H9 (cell line): Measurements from ENCODE around the gene PCNX2. TPM values are rescaled to one million over a fixed set of nuclear protein-coding genes. Genes with fewer than 3 reads are reported as not detected.

Experiments
- DNase-seq: peaks from one replicate; pipeline ENCODE4 v3.0.0-alpha.2; 2017
- H2AFZ ChIP-seq: one replicate; pipeline ENCODE4 v1.6.1; 2013; ENCODE audit warnings: mild to moderate bottlenecking, low read length, control low read depth, moderate library complexity
- H2AK5ac ChIP-seq: 2 replicates; pipeline ENCODE4 v1.6.1; 2013; ENCODE audit warnings: low read length, control low read depth, mixed read lengths; ENCODE audit not compliant: insufficient read length
- H2BK120ac ChIP-seq: one replicate; pipeline ENCODE4 v1.6.1; 2013; ENCODE audit warnings: low read depth, mild to moderate bottlenecking, low read length, control low read depth, inconsistent platforms; ENCODE audit not compliant: poor library complexity, severe bottlenecking
- H2BK12ac ChIP-seq: 2 replicates; pipeline ENCODE4 v1.6.1; 2013; ENCODE audit warnings: low read length, control low read depth, mixed read lengths, low read depth; ENCODE audit not compliant: insufficient read length
- H2BK15ac ChIP-seq: 2 replicates; pipeline ENCODE4 v1.6.1; 2013; ENCODE audit warnings: low read depth, low read length, control low read depth
- H2BK20ac ChIP-seq: one replicate; pipeline ENCODE4 v1.6.1; 2013; ENCODE audit warnings: low read depth, mild to moderate bottlenecking, low read length, control low read depth, inconsistent platforms; ENCODE audit not compliant: poor library complexity, severe bottlenecking
- H2BK5ac ChIP-seq: 2 replicates; pipeline ENCODE4 v1.6.1; 2013; ENCODE audit warnings: low read length, control low read depth, mixed read lengths; ENCODE audit not compliant: insufficient read length
- H3K14ac ChIP-seq: 2 replicates; pipeline ENCODE4 v1.6.1; 2013; ENCODE audit warnings: low read length, control low read depth; ENCODE audit not compliant: insufficient read depth
- H3K18ac ChIP-seq: 2 replicates; pipeline ENCODE4 v1.6.1; 2013; ENCODE audit warnings: low read depth, mild to moderate bottlenecking, mixed read lengths, low read length, control low read depth; ENCODE audit not compliant: insufficient read length
- H3K23ac ChIP-seq: 2 replicates; pipeline ENCODE4 v1.6.1; 2013; ENCODE audit warnings: low read length, control low read depth, mixed read lengths, low read depth; ENCODE audit not compliant: insufficient read length
- H3K23me2 ChIP-seq: 2 replicates; pipeline ENCODE4 v1.6.1; 2013; ENCODE audit warnings: low read depth, mild to moderate bottlenecking, mixed read lengths, low read length, control low read depth; ENCODE audit not compliant: insufficient read length, poor library complexity, severe bottlenecking
- H3K27ac ChIP-seq: 2 replicates; pipeline ENCODE4 v1.5.1; 2013; ENCODE audit warnings: low read length, control low read depth, mixed read lengths, low read depth; ENCODE audit not compliant: insufficient read length
- H3K27me3 ChIP-seq: 2 replicates; pipeline ENCODE4 v1.6.1; 2013; ENCODE audit warnings: low read length, control low read depth, inconsistent platforms; ENCODE audit not compliant: insufficient read depth
- H3K4ac ChIP-seq: 2 replicates; pipeline ENCODE4 v1.6.1; 2013; ENCODE audit warnings: low read depth, mild to moderate bottlenecking, control low read depth, inconsistent platforms, low read length, moderate library complexity
- H3K4me1 ChIP-seq: 2 replicates; pipeline ENCODE4 v1.6.1; 2013; ENCODE audit warnings: low read length, control low read depth, inconsistent platforms; ENCODE audit not compliant: insufficient read depth
- H3K4me2 ChIP-seq: 2 replicates; pipeline ENCODE4 v1.6.1; 2013; ENCODE audit warnings: low read length, control low read depth, mixed read lengths; ENCODE audit not compliant: insufficient read length, insufficient read depth
- H3K56ac ChIP-seq: 2 replicates; pipeline ENCODE4 v1.6.1; 2013; ENCODE audit warnings: low read depth, mild to moderate bottlenecking, mixed read lengths, low read length, control low read depth; ENCODE audit not compliant: insufficient read length
- H3K79me1 ChIP-seq: 2 replicates; pipeline ENCODE4 v1.6.1; 2013; ENCODE audit warnings: low read depth, mild to moderate bottlenecking, moderate library complexity, low read length, control low read depth, inconsistent platforms; ENCODE audit not compliant: insufficient read depth, poor library complexity, severe bottlenecking
- H3K79me2 ChIP-seq: 2 replicates; pipeline ENCODE4 v1.6.1; 2013; ENCODE audit warnings: low read length, control low read depth, inconsistent platforms; ENCODE audit not compliant: insufficient read depth
- H3K9ac ChIP-seq: 2 replicates; pipeline ENCODE4 v1.6.1; 2013; ENCODE audit warnings: low read length, control low read depth, mixed read lengths; ENCODE audit not compliant: insufficient read length; ENCODE audit errors: extremely low read depth
- H3K9me3 ChIP-seq: one replicate; pipeline ENCODE4 v1.6.1; 2013; ENCODE audit warnings: low read depth, low read length, inconsistent platforms; ENCODE audit not compliant: control insufficient read depth
- H3T11ph ChIP-seq: one replicate; pipeline ENCODE4 v1.6.1; 2013; ENCODE audit warnings: mild to moderate bottlenecking, low read length, control low read depth, inconsistent platforms
- H4K20me1 ChIP-seq: one replicate; pipeline ENCODE4 v1.6.1; 2013; ENCODE audit not compliant: control insufficient read depth, insufficient read length, insufficient read depth
- H4K5ac ChIP-seq: 2 replicates; pipeline ENCODE4 v1.6.1; 2013; ENCODE audit warnings: low read depth, mild to moderate bottlenecking, mixed read lengths, low read length, control low read depth; ENCODE audit not compliant: insufficient read length
- H4K8ac ChIP-seq: replicated peaks from 2 replicates; pipeline ENCODE4 v1.6.1; 2013; ENCODE audit warnings: low read length, control low read depth, mixed read lengths, low read depth; ENCODE audit not compliant: insufficient read length
- H4K91ac ChIP-seq: 2 replicates; pipeline ENCODE4 v1.6.1; 2013; ENCODE audit warnings: low read depth, mild to moderate bottlenecking, moderate library complexity, mixed read lengths, low read length, control low read depth; ENCODE audit not compliant: insufficient read length
- H3K27ac Mint-ChIP-seq, 3 experiments: 2 replicates in 2 of 3; 3 replicates in 1 of 3; pipeline ENCODE4 v1.8.0; 2020 to 2021; ENCODE audit warnings: mixed read lengths in 3 of 3, mild to moderate bottlenecking in 1 of 3, moderate library complexity in 1 of 3
- H3K27me3 Mint-ChIP-seq: 2 replicates; pipeline ENCODE4 v1.8.0; 2021; ENCODE audit warnings: low read depth, mild to moderate bottlenecking, moderate library complexity, mixed read lengths
- H3K36me3 Mint-ChIP-seq, 3 experiments: 2 replicates in 2 of 3; 3 replicates in 1 of 3; pipeline ENCODE4 v1.8.0; 2020 to 2021; ENCODE audit warnings: low read depth in 3 of 3, mixed read lengths in 3 of 3; ENCODE audit not compliant: insufficient read depth in 1 of 3
- H3K4me1 Mint-ChIP-seq, 2 experiments: 2 replicates each; pipeline ENCODE4 v1.8.0; 2020; ENCODE audit warnings: mixed read lengths in 2 of 2
- H3K4me3 Mint-ChIP-seq, 2 experiments: 2 replicates in 1 of 2; 3 replicates in 1 of 2; pipeline ENCODE4 v1.8.0; 2020 to 2021; ENCODE audit warnings: mild to moderate bottlenecking in 2 of 2, mixed read lengths in 2 of 2, moderate library complexity in 1 of 2
- H3K9me3 Mint-ChIP-seq, 2 experiments: 2 replicates in 1 of 2; 3 replicates in 1 of 2; pipeline ENCODE4 v1.8.0; 2020; ENCODE audit warnings: mild to moderate bottlenecking in 2 of 2, mixed read lengths in 2 of 2, moderate library complexity in 1 of 2
- CTCF ChIP-seq: fragments of 200-600 bp; sonication (generic); conservative IDR thresholded peaks from 3 replicates; pipeline ENCODE4 v1.8.0; 2021; ENCODE audit warnings: antibody characterized with exemption, mild to moderate bottlenecking
- WGBS: extraction: QIAGEN DNeasy Blood & Tissue Kit; methylation state at CpG from one replicate; pipeline ENCODE4 v1.1.7; 2013; ENCODE audit warnings: missing lambda C conversion rate, low lambda C conversion rate, mixed read lengths; ENCODE audit not compliant: insufficient read length; ENCODE audit errors: extremely low coverage; 5-methylcytosine and 5-hydroxymethylcytosine counted together
- total RNA-seq: library from RNA; stranded (reverse); gene quantifications from 2 replicates; pipeline ENCODE4 v1.2.1, GENCODE V29; 2021

PCNX2 gene
- total RNA-seq, 1 experiment from 2014 or later, result 45.1 TPM

- Histone ChIP-seq H3K9me3 (no peaks in the 10 kb centered on the region), H3K4me1 (peaks cover 5% of the 10 kb centered on the region; the same call in 1 of the 2 replicates), H3K23me2 (no peaks in the 10 kb centered on the region), H2BK5ac (no peak overlapping the region), H2BK12ac (no peak overlapping the region), H3K9ac (no peak overlapping the region), H3K27ac (no peak overlapping the region), H4K91ac (no peak overlapping the region), H3K56ac (no peak overlapping the region), H3K4me2 (no peak overlapping the region), H3K79me2 (peaks cover 16% of the 10 kb centered on the region; the same call in 1 of the 2 replicates), H4K20me1 (peaks cover 4% of the 10 kb centered on the region), H2BK15ac (no peak overlapping the region), H2BK20ac (no peak overlapping the region), H3K23ac (no peak overlapping the region), H3K4ac (no peak overlapping the region), H4K8ac (no peak overlapping the region), H4K5ac (no peak overlapping the region), H2AFZ (no peak overlapping the region), H3K18ac (no peak overlapping the region), H3K14ac (no peak overlapping the region), H3K27me3 (no peaks in the 10 kb centered on the region), H2BK120ac (no peak overlapping the region), H2AK5ac (no peak overlapping the region), H3K79me1 (no peaks in the 10 kb centered on the region), H3T11ph (no peak overlapping the region)
- Mint-ChIP-seq H3K9me3 (peaks cover 3 to 5% of the 10 kb centered on the region in 2 experiments; a peak in 4 of 5 replicates), H3K4me1 (peaks cover 20 to 22% of the 10 kb centered on the region in 2 experiments), H3K36me3 (peaks cover 14 to 17% (median 15%) of the 10 kb centered on the region in 3 experiments), H3K27ac (no peak overlapping the region), H3K4me3 (no peak overlapping the region), H3K27me3 (no peaks in the 10 kb centered on the region; the same call in 1 of the 2 replicates)
- WGBS, result no CpG with 5 or more reads among the region's 1 CpG
- TF ChIP-seq CTCF, result no peak
- DNase-seq, result no peak
Observed at GRCh38 chr1:233343262-233343661, 47.7 kb upstream of the PCNX2 start.
